Stimulated activated CD4-positive, alpha-beta T cell treated with anti-CD3 and anti-CD28 coated beads, Interleukin-2, amount 100 ng/mL, for 48 hours (primary cell): ENCODE measurements around the gene SPIRE1.

Source experiments
- DNase-seq, 2 donors: peaks; one replicate each; pipeline ENCODE4 v3.0.0-alpha.2; 2020

SPIRE1 gene

GRCh38 chr18:12409469-12409868, 248.4 kb downstream of the SPIRE1 start:
- no peak for DNase-seq

DNA sequence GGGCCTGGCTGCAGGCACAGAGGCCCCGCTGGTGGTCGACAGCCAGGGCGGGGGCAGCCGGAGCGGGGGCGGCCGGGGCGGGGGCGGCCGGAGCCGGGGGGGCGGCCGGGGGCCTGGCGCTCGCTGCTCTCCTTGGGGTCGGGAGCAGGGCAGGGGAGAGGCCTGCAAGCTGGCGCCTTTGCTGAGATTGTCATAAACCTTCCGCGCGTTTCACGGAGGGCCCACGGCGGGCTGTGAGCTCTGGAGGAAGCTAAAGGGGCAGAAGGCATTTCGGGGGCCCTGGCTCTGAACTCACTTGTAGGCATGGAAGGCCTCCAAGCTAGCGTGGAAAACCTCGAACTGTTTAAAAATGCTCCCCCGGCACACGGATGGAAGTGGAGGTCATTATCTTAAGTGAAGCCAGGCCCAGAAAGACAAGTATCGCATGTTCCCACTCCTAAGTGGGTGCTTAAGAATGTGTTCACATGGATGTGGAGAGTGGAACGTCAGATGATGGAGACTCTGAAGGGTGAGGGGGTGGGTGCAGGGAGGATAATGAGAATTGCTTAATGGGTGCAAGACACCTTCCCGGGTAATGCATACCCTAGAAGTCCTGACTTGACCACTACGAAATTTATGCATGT, 249.5 kb downstream of the SPIRE1 start:
- no peak for DNase-seq

DNA sequence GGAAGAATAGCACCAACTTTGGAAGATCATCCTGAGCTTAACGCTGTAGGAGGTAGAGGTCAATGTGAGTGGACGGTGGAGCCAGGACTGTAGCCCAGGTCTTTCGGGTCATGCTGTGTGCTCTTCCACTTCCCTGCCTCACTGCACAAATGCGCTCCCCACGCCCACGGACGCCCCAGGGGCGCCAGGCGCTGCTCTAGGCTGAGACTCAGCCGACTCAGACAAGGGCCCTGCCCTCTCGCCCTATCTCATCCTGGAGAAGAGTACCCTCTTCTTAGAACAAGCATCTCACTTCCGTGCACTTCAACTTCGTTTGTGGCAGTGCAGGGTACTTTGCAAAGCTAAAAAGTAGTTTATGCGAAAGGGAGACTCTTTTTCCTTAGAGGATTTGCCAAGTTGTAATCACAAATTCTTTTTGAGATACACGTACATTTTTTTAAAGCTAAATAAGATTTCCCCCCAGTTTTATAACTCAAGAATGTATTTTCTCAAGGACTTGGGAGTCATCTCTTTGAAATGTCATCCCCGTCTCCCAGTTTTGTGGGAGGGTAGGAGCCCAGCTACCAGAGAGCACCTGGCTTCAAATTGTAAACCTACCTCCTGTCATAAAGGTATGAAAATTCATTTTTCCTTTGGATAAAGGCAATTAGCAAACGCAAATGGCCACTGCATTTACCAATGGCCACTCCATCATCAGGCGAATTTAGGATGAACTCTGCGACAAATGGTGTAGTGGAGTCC, 251.4 kb downstream of the SPIRE1 start:
- no peak for DNase-seq

GRCh38 chr18:12405066-12405465, 252.8 kb downstream of the SPIRE1 start:
- no peak for DNase-seq

- DNase-seq: no peak
These were observed 254.1 kb downstream of the SPIRE1 start for GRCh38 chr18:12403601-12404506.

- no peak for DNase-seq
These were observed 256.0 kb downstream of the SPIRE1 start for GRCh38 chr18:12401881-12402280.

DNA sequence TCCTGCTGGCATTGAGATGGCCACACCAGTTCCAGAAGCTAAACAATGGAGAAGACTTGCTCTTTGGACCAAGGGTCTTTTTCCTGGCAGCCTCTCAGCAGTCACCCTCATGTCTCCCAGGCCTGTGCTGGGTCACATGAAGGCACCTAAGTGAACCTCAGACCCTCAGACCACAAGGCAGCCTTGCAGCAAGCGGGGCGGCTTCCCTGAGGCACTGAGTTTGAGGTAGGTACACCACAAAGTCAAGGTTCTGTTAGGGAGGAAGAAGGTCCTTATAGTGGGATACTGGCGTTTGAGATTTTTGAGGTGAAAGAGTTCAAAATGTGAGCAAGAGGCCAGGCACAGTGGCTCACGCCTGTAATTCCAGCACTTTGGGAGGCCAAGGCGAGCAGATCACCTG, 258.7 kb downstream of the SPIRE1 start:
- no peak for DNase-seq

- DNase-seq: no peak
These were observed 259.3 kb downstream of the SPIRE1 start for GRCh38 chr18:12398625-12399024.

GRCh38 chr18:12397793-12398192, 260.1 kb downstream of the SPIRE1 start:
- no peak for DNase-seq

DNA sequence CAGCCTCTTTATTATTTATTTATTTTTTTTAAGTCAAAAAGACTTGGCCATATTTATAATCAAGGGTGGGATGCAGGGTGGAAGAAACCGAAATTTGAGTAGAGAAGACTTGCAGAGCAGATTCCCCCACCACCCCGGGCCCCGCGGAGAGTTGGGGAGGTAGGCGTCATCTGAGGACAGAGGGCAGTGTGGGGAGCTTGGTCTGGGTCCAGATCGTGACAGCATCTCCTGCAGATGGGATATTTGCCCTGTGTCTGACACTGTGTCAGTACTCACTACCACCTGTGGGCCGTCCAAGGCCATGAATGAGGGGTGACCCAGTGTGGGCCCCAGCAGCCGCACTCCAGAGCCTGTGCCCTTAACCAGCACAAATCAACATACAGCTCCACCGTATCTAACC, 260.7 kb downstream of the SPIRE1 start:
- DNase-seq: no peak
